Measurements from ENCODE around the gene ZBTB25.

DNA sequence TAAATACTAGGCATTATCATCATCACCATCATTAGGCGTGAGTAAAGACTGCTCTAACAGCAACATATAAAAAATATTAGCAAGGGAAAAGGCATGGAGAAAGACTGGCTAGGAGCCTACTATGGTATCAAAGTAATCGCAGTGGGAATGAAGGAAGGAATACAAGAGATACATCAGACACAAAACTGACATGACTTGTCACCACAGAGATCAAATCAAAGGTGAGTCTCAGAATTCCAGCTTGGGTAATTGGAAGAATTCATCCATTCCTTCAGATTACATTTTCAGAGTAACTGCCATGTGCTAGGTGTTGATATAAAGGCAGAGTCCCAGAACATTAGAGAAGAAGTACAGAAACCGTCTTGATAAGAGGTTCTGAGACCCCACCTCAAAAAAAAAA lies 10.2 kb downstream of the ZBTB25 start:
- TF ChIP-seq, protein P1, sequence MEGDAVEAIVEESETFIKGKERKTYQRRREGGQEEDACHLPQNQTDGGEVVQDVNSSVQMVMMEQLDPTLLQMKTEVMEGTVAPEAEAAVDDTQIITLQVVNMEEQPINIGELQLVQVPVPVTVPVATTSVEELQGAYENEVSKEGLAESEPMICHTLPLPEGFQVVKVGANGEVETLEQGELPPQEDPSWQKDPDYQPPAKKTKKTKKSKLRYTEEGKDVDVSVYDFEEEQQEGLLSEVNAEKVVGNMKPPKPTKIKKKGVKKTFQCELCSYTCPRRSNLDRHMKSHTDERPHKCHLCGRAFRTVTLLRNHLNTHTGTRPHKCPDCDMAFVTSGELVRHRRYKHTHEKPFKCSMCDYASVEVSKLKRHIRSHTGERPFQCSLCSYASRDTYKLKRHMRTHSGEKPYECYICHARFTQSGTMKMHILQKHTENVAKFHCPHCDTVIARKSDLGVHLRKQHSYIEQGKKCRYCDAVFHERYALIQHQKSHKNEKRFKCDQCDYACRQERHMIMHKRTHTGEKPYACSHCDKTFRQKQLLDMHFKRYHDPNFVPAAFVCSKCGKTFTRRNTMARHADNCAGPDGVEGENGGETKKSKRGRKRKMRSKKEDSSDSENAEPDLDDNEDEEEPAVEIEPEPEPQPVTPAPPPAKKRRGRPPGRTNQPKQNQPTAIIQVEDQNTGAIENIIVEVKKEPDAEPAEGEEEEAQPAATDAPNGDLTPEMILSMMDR (IDR thresholded peaks at IDR 0.05), result no peak
- no peak for TF ChIP-seq POLR2A (IDR thresholded peaks at IDR 0.05)
